Breast epithelium (tissue), 3 donors: ENCODE measurements around the gene SLC6A19.

Experiments used
- POLR2AphosphoS5 ChIP-seq, 3 donors: sonication (generic); formaldehyde crosslinking; IDR thresholded peaks; one replicate each; pipeline ENCODE4 v1.6.1; 2017; ENCODE audit warnings: antibody characterized with exemption in 3 of 3
- TF ChIP-seq, protein P1 (sequence below), 3 donors: fragments of 450-650 bp; IDR thresholded peaks; one replicate each; pipeline ENCODE4 v1.5.1; 2016 to 2017; ENCODE audit warnings: antibody characterized with exemption in 3 of 3, mild to moderate bottlenecking in 3 of 3, moderate library complexity in 3 of 3

DNA sequence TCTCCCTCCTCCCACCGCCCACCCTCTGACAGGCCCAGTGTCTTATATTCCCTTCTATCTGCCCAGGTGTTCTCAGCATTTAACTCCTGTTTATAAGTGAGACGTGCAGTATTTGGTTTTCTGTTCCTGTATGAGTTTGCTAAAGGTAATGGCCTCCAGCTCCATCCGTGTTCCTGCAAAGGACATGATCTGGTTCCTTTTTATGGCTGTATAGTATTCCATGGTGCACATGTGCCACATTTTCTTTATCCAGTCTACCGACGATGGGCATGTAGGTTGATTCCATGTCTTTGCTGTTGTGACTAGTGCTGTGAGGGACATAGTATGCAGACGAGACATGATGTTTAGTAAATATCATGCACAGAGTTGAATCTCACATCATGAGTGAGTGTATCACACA is 7.0 kb upstream of the SLC6A19 start:
- TF ChIP-seq, protein P1, sequence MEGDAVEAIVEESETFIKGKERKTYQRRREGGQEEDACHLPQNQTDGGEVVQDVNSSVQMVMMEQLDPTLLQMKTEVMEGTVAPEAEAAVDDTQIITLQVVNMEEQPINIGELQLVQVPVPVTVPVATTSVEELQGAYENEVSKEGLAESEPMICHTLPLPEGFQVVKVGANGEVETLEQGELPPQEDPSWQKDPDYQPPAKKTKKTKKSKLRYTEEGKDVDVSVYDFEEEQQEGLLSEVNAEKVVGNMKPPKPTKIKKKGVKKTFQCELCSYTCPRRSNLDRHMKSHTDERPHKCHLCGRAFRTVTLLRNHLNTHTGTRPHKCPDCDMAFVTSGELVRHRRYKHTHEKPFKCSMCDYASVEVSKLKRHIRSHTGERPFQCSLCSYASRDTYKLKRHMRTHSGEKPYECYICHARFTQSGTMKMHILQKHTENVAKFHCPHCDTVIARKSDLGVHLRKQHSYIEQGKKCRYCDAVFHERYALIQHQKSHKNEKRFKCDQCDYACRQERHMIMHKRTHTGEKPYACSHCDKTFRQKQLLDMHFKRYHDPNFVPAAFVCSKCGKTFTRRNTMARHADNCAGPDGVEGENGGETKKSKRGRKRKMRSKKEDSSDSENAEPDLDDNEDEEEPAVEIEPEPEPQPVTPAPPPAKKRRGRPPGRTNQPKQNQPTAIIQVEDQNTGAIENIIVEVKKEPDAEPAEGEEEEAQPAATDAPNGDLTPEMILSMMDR (IDR thresholded peaks at IDR 0.05), result no peak
- no peak for TF ChIP-seq POLR2AphosphoS5 (IDR thresholded peaks at IDR 0.05)
